Thyroid gland (tissue), 4 donors: Measurements from ENCODE around the gene EPB41.

Experiments used
- POLR2A ChIP-seq, 2 donors: fragments of 450-650 bp; IDR thresholded peaks; one replicate each; pipeline ENCODE4 v1.6.1; 2017; ENCODE audit warnings: antibody characterized with exemption in 2 of 2, mild to moderate bottlenecking in 2 of 2, moderate library complexity in 1 of 2
- TF ChIP-seq, protein P1 (sequence below), 6 experiments: fragments of 200-600 bp in 3 of 6; fragments of 450-650 bp in 3 of 6; sonication (generic) in 3 of 6; IDR thresholded peaks; one replicate each; pipeline ENCODE4 v1.5.1; 2016 to 2019; ENCODE audit warnings: antibody characterized with exemption in 6 of 6, mild to moderate bottlenecking in 2 of 6, inconsistent platforms in 1 of 6, moderate library complexity in 1 of 6

DNA sequence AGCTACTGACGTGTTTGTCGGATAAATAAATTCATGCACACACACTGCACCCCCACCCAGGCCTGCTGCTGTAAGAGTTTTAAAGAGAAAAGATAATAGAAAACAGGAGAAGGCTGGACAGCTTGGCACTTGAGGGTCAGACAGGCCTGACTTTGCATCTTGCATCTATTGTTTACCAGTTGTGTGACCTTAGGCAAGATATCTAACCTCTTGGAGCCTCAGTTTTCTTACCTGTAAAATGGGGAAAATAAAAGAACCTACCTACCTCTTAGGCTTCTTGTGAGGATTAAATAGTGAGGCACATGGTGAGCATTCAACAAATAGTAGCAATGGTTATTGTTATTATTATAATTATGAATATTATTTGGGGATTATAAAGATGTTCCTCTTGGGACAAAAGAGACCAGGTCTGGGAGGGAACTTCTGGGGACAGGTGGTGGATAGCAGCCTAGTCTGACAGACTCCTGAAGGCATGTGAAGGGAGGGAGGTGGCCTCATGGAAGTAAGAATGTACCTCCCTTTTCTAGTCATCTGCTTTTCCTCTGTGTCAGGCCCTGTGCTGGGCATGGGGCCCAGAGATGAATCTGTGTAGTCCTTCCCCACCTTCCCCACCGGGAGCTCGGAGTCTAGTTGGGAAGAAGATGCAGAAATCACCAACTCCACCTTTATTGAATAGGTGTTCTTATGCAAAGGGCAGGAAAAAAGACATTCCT, 18.3 kb upstream of the EPB41 start:
- TF ChIP-seq, protein P1, sequence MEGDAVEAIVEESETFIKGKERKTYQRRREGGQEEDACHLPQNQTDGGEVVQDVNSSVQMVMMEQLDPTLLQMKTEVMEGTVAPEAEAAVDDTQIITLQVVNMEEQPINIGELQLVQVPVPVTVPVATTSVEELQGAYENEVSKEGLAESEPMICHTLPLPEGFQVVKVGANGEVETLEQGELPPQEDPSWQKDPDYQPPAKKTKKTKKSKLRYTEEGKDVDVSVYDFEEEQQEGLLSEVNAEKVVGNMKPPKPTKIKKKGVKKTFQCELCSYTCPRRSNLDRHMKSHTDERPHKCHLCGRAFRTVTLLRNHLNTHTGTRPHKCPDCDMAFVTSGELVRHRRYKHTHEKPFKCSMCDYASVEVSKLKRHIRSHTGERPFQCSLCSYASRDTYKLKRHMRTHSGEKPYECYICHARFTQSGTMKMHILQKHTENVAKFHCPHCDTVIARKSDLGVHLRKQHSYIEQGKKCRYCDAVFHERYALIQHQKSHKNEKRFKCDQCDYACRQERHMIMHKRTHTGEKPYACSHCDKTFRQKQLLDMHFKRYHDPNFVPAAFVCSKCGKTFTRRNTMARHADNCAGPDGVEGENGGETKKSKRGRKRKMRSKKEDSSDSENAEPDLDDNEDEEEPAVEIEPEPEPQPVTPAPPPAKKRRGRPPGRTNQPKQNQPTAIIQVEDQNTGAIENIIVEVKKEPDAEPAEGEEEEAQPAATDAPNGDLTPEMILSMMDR (IDR thresholded peaks at IDR 0.05), result no peak
- no peak for TF ChIP-seq POLR2A (IDR thresholded peaks at IDR 0.05)
